HEK293T (cell line): ENCODE data around the gene ATOH8.

ENCODE experiments used
- BHLHE40 ChIP-seq: fragments of 450-650 bp; IDR thresholded peaks from 2 replicates; pipeline ENCODE4 v1.6.1; 2016; ENCODE audit warnings: mild to moderate bottlenecking, moderate library complexity, borderline replicate concordance
- ELF4 ChIP-seq: fragments of 450-650 bp; IDR thresholded peaks from 2 replicates; pipeline ENCODE4 v1.6.1; 2017; ENCODE audit warnings: antibody characterized with exemption
- FOXK2 ChIP-seq: fragments of 450-650 bp; IDR thresholded peaks from 2 replicates; pipeline ENCODE4 v1.6.1; 2016; ENCODE audit warnings: mild to moderate bottlenecking

GRCh38 chr2:85731606-85732005 lies 22.2 kb upstream of the ATOH8 start:
- no peak for TF ChIP-seq FOXK2
- TF ChIP-seq BHLHE40: no peak
- no peak for TF ChIP-seq ELF4
